H1 (cell line): Measurements from ENCODE around the gene TMEM182. TPM values are rescaled to one million over a fixed set of nuclear protein-coding genes. Genes with fewer than 3 reads are reported as not detected.

Experiments
- CTCF ChIA-PET: fragments of 300-600 bp; sonication (Branson Sonifier 250); formaldehyde crosslinking; loops from one replicate; lab custom pipeline; 2021; ENCODE audit not compliant: partially characterized antibody; lab: Charles Lee
- POLR2A ChIA-PET: fragments of 300-600 bp; sonication (Branson Sonifier 250); formaldehyde crosslinking; loops from one replicate; lab custom pipeline; 2021; ENCODE audit warnings: inconsistent platforms; ENCODE audit not compliant: partially characterized antibody; lab: Charles Lee
- DNase-seq, 2 experiments: peaks; one replicate each; pipeline versions ENCODE4 v3.0.0 to v3.0.0-alpha.2; 2010 to 2022; ENCODE audit warnings: low spot score in 2 of 2, low read depth in 1 of 2, mixed read lengths in 1 of 2
- FAIRE-seq: peaks from 2 replicates; lab custom pipeline; 2011; peaks lifted over from hg19 to GRCh38; lab: Jason Lieb, UNC
- H2AFZ ChIP-seq: 2 replicates; pipeline ENCODE4 v1.8.1; 2012; ENCODE audit warnings: low read length, inconsistent platforms
- H2AK5ac ChIP-seq: 2 replicates; pipeline ENCODE4 v1.6.1; 2013; ENCODE audit warnings: low read depth, low read length
- H2BK120ac ChIP-seq: replicated peaks from 2 replicates; pipeline ENCODE3; 2013; ENCODE audit warnings: low read depth, low read length, inconsistent platforms
- H2BK12ac ChIP-seq: 2 replicates; pipeline ENCODE4 v1.6.1; 2013; ENCODE audit warnings: low read depth, low read length
- H2BK15ac ChIP-seq: 2 replicates; pipeline ENCODE4 v1.6.1; 2013; ENCODE audit warnings: low read length
- H2BK20ac ChIP-seq: 2 replicates; pipeline ENCODE4 v1.6.1; 2013; ENCODE audit warnings: low read length
- H2BK5ac ChIP-seq: 2 replicates; pipeline ENCODE4 v1.6.1; 2013; ENCODE audit warnings: low read depth, low read length
- H3K14ac ChIP-seq: 2 replicates; pipeline ENCODE4 v1.6.1; 2013; ENCODE audit warnings: inconsistent platforms; ENCODE audit not compliant: insufficient read length
- H3K18ac ChIP-seq: 2 replicates; pipeline ENCODE4 v1.6.1; 2013; ENCODE audit warnings: low read length; ENCODE audit errors: extremely low read depth
- H3K23ac ChIP-seq: 2 replicates; pipeline ENCODE4 v1.6.1; 2013; ENCODE audit warnings: inconsistent platforms; ENCODE audit not compliant: insufficient read length
- H3K23me2 ChIP-seq: 2 replicates; pipeline ENCODE4 v1.6.1; 2013; ENCODE audit warnings: low read depth, low read length
- H3K27ac ChIP-seq: 2 replicates; pipeline ENCODE4 v1.6.1; 2011; ENCODE audit warnings: low read depth, low read length, inconsistent platforms
- H3K27me3 ChIP-seq, 4 experiments: replicated peaks in 1 of 4; 1 replicate in 1 of 4; 2 replicates in 3 of 4; pipeline versions ENCODE4 v1.6.1 to v1.8.1; 2011 to 2013; ENCODE audit warnings: low read length in 3 of 4, mild to moderate bottlenecking in 3 of 4, inconsistent platforms in 2 of 4, mixed read lengths in 2 of 4, moderate library complexity in 1 of 4; ENCODE audit not compliant: control insufficient read depth in 3 of 4, insufficient read depth in 3 of 4; ENCODE audit errors: extremely low read depth in 1 of 4
- H3K36me3 ChIP-seq, 4 experiments: 2 replicates each; pipeline versions ENCODE4 v1.6.1 to v1.8.1; 2011 to 2013; ENCODE audit warnings: mild to moderate bottlenecking in 4 of 4, low read length in 3 of 4, moderate library complexity in 2 of 4, control low read depth in 1 of 4, inconsistent platforms in 1 of 4; ENCODE audit not compliant: insufficient read depth in 4 of 4, control insufficient read depth in 2 of 4
- H3K4ac ChIP-seq: replicated peaks from 2 replicates; pipeline ENCODE3; 2013; ENCODE audit warnings: low read length, low read depth, mixed read lengths, inconsistent platforms; ENCODE audit not compliant: insufficient read length
- H3K4me1 ChIP-seq, 4 experiments: replicated peaks in 1 of 4; 1 replicate in 1 of 4; 2 replicates in 3 of 4; pipeline versions ENCODE4 v1.6.1 to v1.8.1; 2011 to 2013; ENCODE audit warnings: low read length in 3 of 4, inconsistent platforms in 2 of 4, mixed read lengths in 1 of 4; ENCODE audit not compliant: insufficient read depth in 4 of 4, control insufficient read depth in 3 of 4
- H3K4me2 ChIP-seq, 2 experiments: 2 replicates each; pipeline versions ENCODE4 v1.6.1 to v1.8.1; 2011 to 2013; ENCODE audit warnings: low read depth in 2 of 2, low read length in 2 of 2, control low read depth in 1 of 2, inconsistent platforms in 1 of 2, mild to moderate bottlenecking in 1 of 2; ENCODE audit not compliant: insufficient read depth in 1 of 2
- H3K4me3 ChIP-seq, 4 experiments: fragments of 200-600, 300-600 bp in 1 of 4; sonication (generic), shearing (Covaris generic), sonication (Bioruptor Twin) in 1 of 4; 2 replicates each; pipeline versions ENCODE4 v1.5.1 to v1.8.1; 2011 to 2016; ENCODE audit warnings: low read length in 4 of 4, low read depth in 3 of 4, control low read depth in 2 of 4, inconsistent platforms in 2 of 4, mild to moderate bottlenecking in 2 of 4, mixed read lengths in 1 of 4, moderate library complexity in 1 of 4; ENCODE audit not compliant: insufficient read depth in 2 of 4; ENCODE audit errors: extremely low read depth in 1 of 4
- H3K56ac ChIP-seq: replicated peaks from 2 replicates; pipeline ENCODE3; 2013; ENCODE audit warnings: low read depth, mild to moderate bottlenecking, mixed read lengths, low read length, inconsistent platforms; ENCODE audit not compliant: insufficient read length
- H3K79me1 ChIP-seq: 2 replicates; pipeline ENCODE4 v1.6.1; 2013; ENCODE audit warnings: low read depth, low read length, control low read depth
- H3K79me2 ChIP-seq, 2 experiments: 2 replicates each; pipeline versions ENCODE4 v1.6.1 to v1.8.1; 2012 to 2013; ENCODE audit warnings: low read length in 2 of 2, mild to moderate bottlenecking in 2 of 2, inconsistent platforms in 1 of 2; ENCODE audit not compliant: insufficient read depth in 2 of 2, control insufficient read depth in 1 of 2
- H3K9ac ChIP-seq, 4 experiments: replicated peaks in 1 of 4; 1 replicate in 1 of 4; 2 replicates in 3 of 4; pipeline versions ENCODE4 v1.6.1 to v1.8.1; 2011 to 2013; ENCODE audit warnings: low read depth in 3 of 4, low read length in 3 of 4, control low read depth in 2 of 4, mild to moderate bottlenecking in 2 of 4, moderate library complexity in 2 of 4, inconsistent platforms in 1 of 4; ENCODE audit errors: extremely low read depth in 1 of 4
- H3K9me3 ChIP-seq, 2 experiments: 2 replicates each; pipeline versions ENCODE4 v1.6.1 to v1.8.1; 2012 to 2013; ENCODE audit warnings: mild to moderate bottlenecking in 2 of 2, moderate library complexity in 2 of 2, control low read depth in 1 of 2, inconsistent platforms in 1 of 2, low read depth in 1 of 2, low read length in 1 of 2, mixed read lengths in 1 of 2; ENCODE audit not compliant: insufficient read depth in 2 of 2
- H4K20me1 ChIP-seq, 2 experiments: replicated peaks in 1 of 2; 2 replicates each; pipeline versions ENCODE3 to v1.8.1; 2011 to 2013; ENCODE audit warnings: inconsistent platforms in 2 of 2, low read length in 2 of 2, mild to moderate bottlenecking in 1 of 2; ENCODE audit not compliant: insufficient read depth in 2 of 2, control insufficient read depth in 1 of 2
- H4K5ac ChIP-seq: 2 replicates; pipeline ENCODE4 v1.6.1; 2013; ENCODE audit warnings: low read length, low read depth, mixed read lengths, inconsistent platforms; ENCODE audit not compliant: insufficient read length
- H4K8ac ChIP-seq: 2 replicates; pipeline ENCODE4 v1.8.0; 2013; ENCODE audit warnings: mild to moderate bottlenecking, moderate library complexity, low read length, inconsistent platforms; ENCODE audit not compliant: insufficient read depth; ENCODE audit errors: extremely low read depth
- H4K91ac ChIP-seq: replicated peaks from 2 replicates; pipeline ENCODE3; 2013; ENCODE audit warnings: low read length, mixed read lengths, inconsistent platforms; ENCODE audit not compliant: insufficient read length
- ASH2L ChIP-seq: fragments of 200-600, 300-600 bp; sonication (generic); IDR thresholded peaks from one replicate; pipeline ENCODE4 v1.7.1; 2017; ENCODE audit warnings: low read length
- CREB1 ChIP-seq: IDR thresholded peaks from 2 replicates; pipeline ENCODE4 v1.6.1; 2012; ENCODE audit warnings: inconsistent platforms
- E2F6 ChIP-seq: IDR thresholded peaks from 2 replicates; pipeline ENCODE4 v1.6.1; 2012; ENCODE audit warnings: inconsistent platforms
- EZH2 ChIP-seq: fragments of 200-600 bp; sonication (generic); IDR thresholded peaks from 2 replicates; pipeline ENCODE4 v1.7.1; 2012; ENCODE audit warnings: low read depth, mild to moderate bottlenecking, moderate library complexity, low read length, inconsistent platforms; ENCODE audit not compliant: severe bottlenecking
- HDAC2 ChIP-seq, 2 experiments: fragments of 300-600 bp in 1 of 2; sonication (generic) in 1 of 2; IDR thresholded peaks; 2 replicates each; pipeline ENCODE4 v1.6.1; 2011 to 2012; ENCODE audit warnings: low read depth in 2 of 2, low read length in 2 of 2, mild to moderate bottlenecking in 2 of 2, moderate library complexity in 2 of 2, borderline replicate concordance in 1 of 2, inconsistent platforms in 1 of 2
- JUND ChIP-seq: IDR thresholded peaks from 2 replicates; pipeline ENCODE4 v1.6.1; 2011; ENCODE audit warnings: mild to moderate bottlenecking, improper control_type of control experiment, low read length
- PHF8 ChIP-seq: fragments of 200-600 bp; sonication (generic); conservative IDR thresholded peaks from 2 replicates; pipeline ENCODE4 v1.7.1; 2012; ENCODE audit warnings: low read depth, mild to moderate bottlenecking, inconsistent platforms, low read length, moderate library complexity
- RFX5 ChIP-seq: IDR thresholded peaks from 2 replicates; pipeline ENCODE4 v1.6.1; 2011; ENCODE audit warnings: low read depth, low read length, improper control_type of control experiment, borderline replicate concordance
- SP2 ChIP-seq: IDR thresholded peaks from 2 replicates; pipeline ENCODE4 v1.6.1; 2012; ENCODE audit warnings: mild to moderate bottlenecking, low read length, inconsistent platforms
- SRF ChIP-seq: IDR thresholded peaks from 2 replicates; pipeline ENCODE4 v1.6.1; 2011; ENCODE audit warnings: mild to moderate bottlenecking, low read depth, low read length, moderate library complexity
- TCF12 ChIP-seq: IDR thresholded peaks from 2 replicates; pipeline ENCODE4 v1.6.1; 2011; ENCODE audit warnings: low read depth, mild to moderate bottlenecking, low read length
- WGBS, 2 experiments: shearing (Covaris generic) in 1 of 2; methylation state at CpG; one replicate each; pipeline versions ENCODE4 v1.1.6 to v1.1.7; 2013 to 2015; ENCODE audit warnings: low lambda C conversion rate in 2 of 2, mixed read lengths in 2 of 2, inconsistent platforms in 1 of 2, low coverage in 1 of 2, missing lambda C conversion rate in 1 of 2; ENCODE audit not compliant: insufficient replicate concordance in 2 of 2, insufficient coverage in 1 of 2, insufficient read length in 1 of 2; ENCODE audit errors: extremely low coverage in 1 of 2, missing lambda C conversion rate in 1 of 2; 5-methylcytosine and 5-hydroxymethylcytosine counted together
- polyA plus RNA-seq, 7 experiments: library from polyadenylated mRNA; depleted of rRNA in 3 of 7; stranded (reverse) in 5 of 7; unstranded in 2 of 7; fragments of >200 nt in 5 of 7; fragments of 200-250 nt in 2 of 7; gene quantifications; 1 replicate in 5 of 7; 2 replicates in 1 of 7; 4 replicates in 1 of 7; pipeline versions ENCODE4 v1.2.1 to v1.2.3, GENCODE V29; 2011 to 2013; ENCODE audit warnings: missing spikeins in 2 of 7, mixed read lengths in 2 of 7
- total RNA-seq: library from RNA; stranded (reverse); fragmentation: NEBNext Ultra II Directional; extraction: Animal tissue kit (Norgen Biotek cat#: 25700); gene quantifications from 2 replicates; pipeline ENCODE4 v1.2.1, GENCODE V29; 2021
- TF ChIP-seq, protein P1 (sequence below): IDR thresholded peaks from 2 replicates; pipeline ENCODE4 v1.6.1; 2012; ENCODE audit warnings: low read length, inconsistent platforms

TMEM182 gene
- total and polyA plus RNA-seq, 2 of the 8 experiments (the other 6 are each of a cell fraction or from before 2014, with no cell fraction given) = 3.1 to 4.3 TPM

DNA sequence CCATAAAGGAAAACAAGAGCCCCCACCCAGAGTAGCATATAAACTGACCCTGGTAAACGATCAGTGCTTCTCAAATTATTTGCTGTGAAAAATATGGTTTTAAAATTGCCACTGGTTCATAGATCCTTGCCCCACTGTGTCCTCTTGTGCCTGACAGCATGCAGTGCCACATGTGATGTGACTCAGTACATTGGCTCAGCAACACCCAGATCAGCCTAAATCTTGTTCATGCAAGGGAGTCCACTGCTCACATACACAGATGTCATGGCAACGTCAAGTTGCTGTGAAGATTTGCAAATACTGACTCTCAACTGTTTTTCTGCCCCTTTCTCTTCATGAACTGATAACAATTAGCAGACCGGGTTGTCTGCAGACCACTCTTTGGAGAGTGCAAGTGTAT is 91.0 kb downstream of the TMEM182 start:
- no peak overlapping the region for H3K18ac ChIP-seq
- H2AK5ac ChIP-seq = no peak overlapping the region
- H3K56ac ChIP-seq = no peak overlapping the region
- H4K20me1 ChIP-seq = no peaks in the 10 kb centered on the region
- H2BK5ac ChIP-seq = no peak overlapping the region
- peaks cover 7% of the 10 kb centered on the region in 2 experiments; a peak in 2 of 4 replicates for H3K9me3 ChIP-seq
- no peak overlapping the region for H2BK12ac ChIP-seq
- no peak overlapping the region for H2BK15ac ChIP-seq
- no peak overlapping the region for H4K8ac ChIP-seq
- no peaks in the 10 kb centered on the region for H3K36me3 ChIP-seq
- H2BK120ac ChIP-seq = no peak overlapping the region
- no peak overlapping the region for H3K9ac ChIP-seq
- peaks cover 0 to 3% (median 1%) of the 10 kb centered on the region in 4 experiments; a peak in 2 of 7 replicates for H3K4me1 ChIP-seq
- no peaks in the 10 kb centered on the region for H3K79me2 ChIP-seq
- H3K14ac ChIP-seq = no peak overlapping the region
- no peak overlapping the region for H4K91ac ChIP-seq
- H3K27me3 ChIP-seq = no peaks in the 10 kb centered on the region
- no peak overlapping the region for H3K23ac ChIP-seq
- H3K23me2 ChIP-seq = no peaks in the 10 kb centered on the region
- H3K79me1 ChIP-seq = no peaks in the 10 kb centered on the region
- DNase-seq (no peak), FAIRE-seq (no peak)
- ChIA-PET POLR2A (no interaction called here), CTCF (interaction anchor here (0.5 to 2.7 kb wide), 2 partner anchors 13 to 1215 kb away, joined by 3 to 10 read pairs; no protein-coding TSS in a partner anchor)
- no peak overlapping the region for H2BK20ac ChIP-seq
- H2AFZ ChIP-seq = no peak overlapping the region
- H3K4ac ChIP-seq = no peak overlapping the region
- WGBS, 2 experiments = 91% methylated on average over 3 of the region's 3 CpGs; no CpG with 5 or more reads in 1 of the 2 experiments
- H3K27ac ChIP-seq = no peak overlapping the region
- H4K5ac ChIP-seq = no peak overlapping the region
- H3K4me2 ChIP-seq = no peak overlapping the region
- no peak overlapping the region for H3K4me3 ChIP-seq
- TF ChIP-seq EZH2 (no peak), HDAC2 (IDR thresholded peaks at IDR 0.05; ENCODE audit: borderline replicate concordance in 1 of 2, low read depth in 2 of 2, low read length in 2 of 2) (no peak), E2F6 (no peak), PHF8 (no peak), SP2 (no peak), RFX5 (no peak), TCF12 (no peak), JUND (no peak), ASH2L (no peak), CREB1 (no peak), SRF (no peak)
- TF ChIP-seq, protein P1, sequence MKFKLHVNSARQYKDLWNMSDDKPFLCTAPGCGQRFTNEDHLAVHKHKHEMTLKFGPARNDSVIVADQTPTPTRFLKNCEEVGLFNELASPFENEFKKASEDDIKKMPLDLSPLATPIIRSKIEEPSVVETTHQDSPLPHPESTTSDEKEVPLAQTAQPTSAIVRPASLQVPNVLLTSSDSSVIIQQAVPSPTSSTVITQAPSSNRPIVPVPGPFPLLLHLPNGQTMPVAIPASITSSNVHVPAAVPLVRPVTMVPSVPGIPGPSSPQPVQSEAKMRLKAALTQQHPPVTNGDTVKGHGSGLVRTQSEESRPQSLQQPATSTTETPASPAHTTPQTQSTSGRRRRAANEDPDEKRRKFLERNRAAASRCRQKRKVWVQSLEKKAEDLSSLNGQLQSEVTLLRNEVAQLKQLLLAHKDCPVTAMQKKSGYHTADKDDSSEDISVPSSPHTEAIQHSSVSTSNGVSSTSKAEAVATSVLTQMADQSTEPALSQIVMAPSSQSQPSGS = no peak
